GM21367 (cell line): ENCODE results near the gene KRTAP10-2.

Experiments used
- ATAC-seq: cut with Tn5 transposase; IDR thresholded peaks from one replicate; pipeline ENCODE4 v1.9.1; 2021; ENCODE audit not compliant: unreplicated experiment

The KRTAP10-2 gene

GRCh38 chr21:44515359-44516165, 35.7 kb downstream of the KRTAP10-2 start:
- no peak for ATAC-seq

GRCh38 chr21:44514746-44515358, 36.5 kb downstream of the KRTAP10-2 start:
- no peak for ATAC-seq

DNA sequence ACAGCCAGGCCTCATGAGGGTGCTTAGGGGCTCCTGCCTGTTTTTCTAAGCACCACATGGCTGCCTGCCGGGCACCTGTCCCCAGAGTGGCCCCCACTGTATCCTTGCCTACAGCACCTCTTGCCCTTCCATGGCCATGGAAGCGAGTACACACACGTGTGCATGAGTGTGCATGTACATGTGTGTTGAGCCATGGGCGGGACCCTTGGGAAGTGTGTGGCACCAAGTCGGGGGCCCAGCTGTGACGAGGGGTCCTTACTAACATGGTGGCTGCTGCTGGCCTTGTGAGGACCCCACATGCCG, 37.1 kb downstream of the KRTAP10-2 start:
- no peak for ATAC-seq

- no peak for ATAC-seq
Measured at GRCh38 chr21:44513389-44514217, 37.7 kb downstream of the KRTAP10-2 start.

GRCh38 chr21:44512496-44513388, 38.6 kb downstream of the KRTAP10-2 start:
- no peak for ATAC-seq

DNA sequence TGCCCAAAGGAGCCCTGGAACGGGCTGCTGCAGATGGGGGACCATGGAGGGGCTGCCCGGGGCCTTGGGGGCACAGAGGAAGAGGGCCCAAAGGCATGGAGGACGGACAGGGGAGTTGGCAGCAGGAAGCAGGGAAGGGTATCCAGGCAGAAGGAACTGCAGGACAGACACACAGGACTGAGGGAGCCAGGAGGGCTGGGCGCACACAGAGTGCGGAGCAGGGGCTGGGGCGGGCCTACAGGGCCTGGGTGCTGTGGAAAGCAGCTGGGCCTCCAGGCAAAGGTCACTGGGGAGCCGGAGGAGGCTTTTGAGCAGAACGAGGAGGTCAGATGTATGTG, 39.4 kb downstream of the KRTAP10-2 start:
- ATAC-seq = no peak

GRCh38 chr21:44511219-44511937, 39.9 kb downstream of the KRTAP10-2 start:
- ATAC-seq = no peak

DNA sequence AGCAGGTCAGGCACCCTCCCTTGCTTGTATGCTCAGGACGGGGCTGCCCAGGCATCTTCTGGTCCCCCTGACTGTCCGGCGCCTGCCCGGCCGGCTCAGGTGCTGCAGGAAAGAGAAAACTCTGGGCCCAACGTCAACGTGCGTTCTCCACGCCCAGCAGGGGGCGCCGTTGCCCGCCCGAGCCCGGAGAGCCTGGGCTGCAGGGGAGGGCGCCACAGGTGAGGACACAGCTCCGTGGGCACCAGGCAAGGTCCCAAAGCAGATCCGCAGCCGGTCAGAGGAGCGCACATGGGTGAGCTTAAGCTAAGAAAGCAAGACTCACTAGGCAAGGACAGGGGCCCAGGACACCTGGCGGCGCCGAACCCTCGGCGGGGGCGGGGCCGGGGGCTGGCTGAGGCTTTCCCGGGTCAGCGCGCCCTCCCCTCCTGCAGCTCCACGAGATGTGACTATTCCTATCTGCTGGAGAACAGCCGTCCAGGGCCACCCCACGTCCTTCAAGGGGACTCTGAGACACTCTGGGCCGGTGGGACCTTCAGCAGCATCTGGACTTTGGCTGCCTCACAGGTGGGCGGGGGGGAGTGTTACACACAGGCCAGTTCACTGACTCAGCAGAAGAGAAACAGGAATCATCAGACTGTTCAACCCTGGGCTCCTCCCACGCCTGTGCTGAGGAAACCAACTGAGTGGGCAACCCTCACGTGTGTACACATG, 40.6 kb downstream of the KRTAP10-2 start:
- no peak for ATAC-seq

GRCh38 chr21:44510109-44510507, 41.2 kb downstream of the KRTAP10-2 start:
- no peak for ATAC-seq

GRCh38 chr21:44509539-44509938, 41.8 kb downstream of the KRTAP10-2 start:
- no peak for ATAC-seq

GRCh38 chr21:44508711-44509445, 42.4 kb downstream of the KRTAP10-2 start:
- ATAC-seq = no peak

- ATAC-seq = no peak
Measured at GRCh38 chr21:44508426-44508710, 42.9 kb downstream of the KRTAP10-2 start.

GRCh38 chr21:44507673-44508425, 43.5 kb downstream of the KRTAP10-2 start:
- no peak for ATAC-seq

DNA sequence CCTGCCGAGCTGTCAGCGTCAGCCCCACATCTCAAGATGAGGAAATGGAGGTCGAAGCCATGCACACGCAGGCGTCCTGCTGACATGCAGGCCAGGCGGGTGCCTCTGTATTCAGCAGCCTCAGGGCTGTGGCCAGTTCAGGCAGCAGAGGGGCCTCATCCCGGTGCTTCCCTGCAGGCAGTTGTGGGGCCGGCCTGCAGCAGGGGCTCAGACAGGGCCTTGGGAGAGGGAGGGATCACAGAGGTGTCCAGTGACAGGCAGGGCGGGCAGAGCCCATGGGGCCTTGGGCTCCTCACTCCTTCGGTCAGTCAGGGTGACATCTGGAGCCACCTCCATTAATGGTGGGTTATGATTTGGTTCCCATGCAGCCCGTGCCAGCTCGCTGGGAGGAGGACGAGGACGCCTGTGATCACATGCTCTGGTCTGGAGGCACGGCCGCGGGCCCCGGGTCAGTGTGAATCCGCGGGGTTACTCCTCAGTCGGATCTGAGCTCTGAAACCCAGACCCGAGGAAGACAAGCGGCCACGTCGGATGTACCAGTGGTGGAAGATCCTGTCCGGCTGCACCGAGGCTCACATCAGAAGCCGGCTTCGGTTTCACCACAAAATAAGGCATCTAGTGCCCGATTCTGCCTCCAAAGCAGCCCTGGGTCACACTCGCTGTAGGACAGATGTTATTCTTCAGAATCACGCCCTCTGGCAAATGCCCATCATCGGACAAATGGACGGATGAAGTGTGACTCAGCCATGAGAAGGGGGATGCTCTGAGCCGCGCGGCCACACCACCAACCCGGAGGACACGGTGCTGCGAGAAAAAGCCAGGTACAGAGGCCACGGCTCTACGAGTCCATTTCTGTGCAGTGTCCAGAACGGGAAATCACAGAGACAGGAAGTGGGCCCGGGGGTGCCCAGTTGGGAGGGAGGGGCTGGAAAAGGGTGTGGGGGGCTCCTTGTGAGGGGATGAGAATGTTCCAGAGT, 44.7 kb downstream of the KRTAP10-2 start:
- no peak for ATAC-seq

- ATAC-seq = no peak
Measured at GRCh38 chr21:44505673-44506278, 45.5 kb downstream of the KRTAP10-2 start.

- ATAC-seq = no peak
Measured at GRCh38 chr21:44503901-44504399, 47.4 kb downstream of the KRTAP10-2 start.
